ENCODE results near the gene KNSTRN.
A peak's percentile ranks its signal among the peaks of the same experiment; 100 is the strongest.

Gene KNSTRN

DNA sequence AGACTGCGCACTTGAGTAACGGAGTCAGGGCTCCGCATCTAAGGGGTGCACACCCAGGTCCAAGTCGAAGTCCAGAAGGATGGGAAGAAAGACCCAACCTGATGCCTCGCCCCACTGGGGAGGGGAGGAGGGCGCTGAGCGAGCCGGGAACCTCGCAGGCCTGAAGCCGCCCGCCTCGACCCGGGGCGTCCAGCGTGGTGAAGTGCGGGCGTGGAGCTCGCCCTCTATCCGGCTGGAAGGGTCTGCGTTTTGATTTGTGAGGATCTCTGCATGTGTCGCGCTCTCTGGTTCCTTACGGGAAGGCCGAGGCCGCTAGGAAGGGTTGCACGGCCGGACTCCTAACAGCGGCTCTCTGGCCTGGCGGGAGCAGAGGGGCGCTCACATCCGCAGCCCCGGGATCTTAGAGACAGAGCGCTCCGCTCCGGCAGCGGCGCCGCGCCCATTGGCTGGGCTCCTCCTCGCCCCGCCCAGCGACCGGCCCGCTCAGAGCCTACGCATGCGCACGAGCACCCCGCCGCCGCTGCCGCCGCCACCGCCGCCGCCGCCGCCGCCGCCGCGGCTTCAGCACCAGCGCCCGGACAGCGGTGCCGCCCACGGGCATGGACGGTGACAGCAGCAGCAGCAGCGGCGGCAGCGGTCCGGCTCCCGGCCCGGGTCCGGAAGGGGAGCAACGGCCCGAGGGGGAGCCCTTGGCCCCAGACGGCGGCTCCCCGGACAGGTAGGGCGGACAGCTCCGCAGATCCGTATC, 24.6 kb upstream of the KNSTRN start, which contains the start of gene DISP2 (continued):
- TF ChIP-seq, protein P1, sequence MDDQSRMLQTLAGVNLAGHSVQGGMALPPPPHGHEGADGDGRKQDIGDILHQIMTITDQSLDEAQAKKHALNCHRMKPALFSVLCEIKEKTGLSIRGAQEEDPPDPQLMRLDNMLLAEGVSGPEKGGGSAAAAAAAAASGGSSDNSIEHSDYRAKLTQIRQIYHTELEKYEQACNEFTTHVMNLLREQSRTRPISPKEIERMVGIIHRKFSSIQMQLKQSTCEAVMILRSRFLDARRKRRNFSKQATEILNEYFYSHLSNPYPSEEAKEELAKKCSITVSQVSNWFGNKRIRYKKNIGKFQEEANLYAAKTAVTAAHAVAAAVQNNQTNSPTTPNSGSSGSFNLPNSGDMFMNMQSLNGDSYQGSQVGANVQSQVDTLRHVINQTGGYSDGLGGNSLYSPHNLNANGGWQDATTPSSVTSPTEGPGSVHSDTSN (CRISPR knock-in tag; IDR thresholded peaks at IDR 0.05) = no peak
- TF ChIP-seq ZNF76 (tag by site-specific recombination; IDR thresholded peaks at IDR 0.05; ENCODE audit: borderline replicate concordance, low read depth) (no peak), ZNF157 (tag by site-specific recombination; IDR thresholded peaks at IDR 0.05) (no peak), ZNF146 (tag by site-specific recombination; IDR thresholded peaks at IDR 0.05) (no peak), ZNF324 (tag by site-specific recombination; IDR thresholded peaks at IDR 0.05) (no peak), ZBTB8A (tag by site-specific recombination; IDR thresholded peaks at IDR 0.05) (peak; percentile 37), ZNF335 (tag by site-specific recombination; conservative IDR thresholded peaks at IDR 0.05) (peak; percentile 46), ZFHX2 (tag by site-specific recombination; conservative IDR thresholded peaks at IDR 0.05) (no peak), ZNF48 (tag by site-specific recombination; IDR thresholded peaks at IDR 0.05) (no peak), GLIS2 (tag by site-specific recombination; IDR thresholded peaks at IDR 0.05) (no peak)
- TF ChIP-seq, protein P2, sequence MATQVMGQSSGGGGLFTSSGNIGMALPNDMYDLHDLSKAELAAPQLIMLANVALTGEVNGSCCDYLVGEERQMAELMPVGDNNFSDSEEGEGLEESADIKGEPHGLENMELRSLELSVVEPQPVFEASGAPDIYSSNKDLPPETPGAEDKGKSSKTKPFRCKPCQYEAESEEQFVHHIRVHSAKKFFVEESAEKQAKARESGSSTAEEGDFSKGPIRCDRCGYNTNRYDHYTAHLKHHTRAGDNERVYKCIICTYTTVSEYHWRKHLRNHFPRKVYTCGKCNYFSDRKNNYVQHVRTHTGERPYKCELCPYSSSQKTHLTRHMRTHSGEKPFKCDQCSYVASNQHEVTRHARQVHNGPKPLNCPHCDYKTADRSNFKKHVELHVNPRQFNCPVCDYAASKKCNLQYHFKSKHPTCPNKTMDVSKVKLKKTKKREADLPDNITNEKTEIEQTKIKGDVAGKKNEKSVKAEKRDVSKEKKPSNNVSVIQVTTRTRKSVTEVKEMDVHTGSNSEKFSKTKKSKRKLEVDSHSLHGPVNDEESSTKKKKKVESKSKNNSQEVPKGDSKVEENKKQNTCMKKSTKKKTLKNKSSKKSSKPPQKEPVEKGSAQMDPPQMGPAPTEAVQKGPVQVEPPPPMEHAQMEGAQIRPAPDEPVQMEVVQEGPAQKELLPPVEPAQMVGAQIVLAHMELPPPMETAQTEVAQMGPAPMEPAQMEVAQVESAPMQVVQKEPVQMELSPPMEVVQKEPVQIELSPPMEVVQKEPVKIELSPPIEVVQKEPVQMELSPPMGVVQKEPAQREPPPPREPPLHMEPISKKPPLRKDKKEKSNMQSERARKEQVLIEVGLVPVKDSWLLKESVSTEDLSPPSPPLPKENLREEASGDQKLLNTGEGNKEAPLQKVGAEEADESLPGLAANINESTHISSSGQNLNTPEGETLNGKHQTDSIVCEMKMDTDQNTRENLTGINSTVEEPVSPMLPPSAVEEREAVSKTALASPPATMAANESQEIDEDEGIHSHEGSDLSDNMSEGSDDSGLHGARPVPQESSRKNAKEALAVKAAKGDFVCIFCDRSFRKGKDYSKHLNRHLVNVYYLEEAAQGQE (tag by site-specific recombination; IDR thresholded peaks at IDR 0.05) = peak; percentile 67
- TF ChIP-seq, protein P3, sequence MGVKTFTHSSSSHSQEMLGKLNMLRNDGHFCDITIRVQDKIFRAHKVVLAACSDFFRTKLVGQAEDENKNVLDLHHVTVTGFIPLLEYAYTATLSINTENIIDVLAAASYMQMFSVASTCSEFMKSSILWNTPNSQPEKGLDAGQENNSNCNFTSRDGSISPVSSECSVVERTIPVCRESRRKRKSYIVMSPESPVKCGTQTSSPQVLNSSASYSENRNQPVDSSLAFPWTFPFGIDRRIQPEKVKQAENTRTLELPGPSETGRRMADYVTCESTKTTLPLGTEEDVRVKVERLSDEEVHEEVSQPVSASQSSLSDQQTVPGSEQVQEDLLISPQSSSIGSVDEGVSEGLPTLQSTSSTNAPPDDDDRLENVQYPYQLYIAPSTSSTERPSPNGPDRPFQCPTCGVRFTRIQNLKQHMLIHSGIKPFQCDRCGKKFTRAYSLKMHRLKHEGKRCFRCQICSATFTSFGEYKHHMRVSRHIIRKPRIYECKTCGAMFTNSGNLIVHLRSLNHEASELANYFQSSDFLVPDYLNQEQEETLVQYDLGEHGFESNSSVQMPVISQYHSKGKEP (tag by site-specific recombination; IDR thresholded peaks at IDR 0.05) = no peak
- TF ChIP-seq, protein P4, sequence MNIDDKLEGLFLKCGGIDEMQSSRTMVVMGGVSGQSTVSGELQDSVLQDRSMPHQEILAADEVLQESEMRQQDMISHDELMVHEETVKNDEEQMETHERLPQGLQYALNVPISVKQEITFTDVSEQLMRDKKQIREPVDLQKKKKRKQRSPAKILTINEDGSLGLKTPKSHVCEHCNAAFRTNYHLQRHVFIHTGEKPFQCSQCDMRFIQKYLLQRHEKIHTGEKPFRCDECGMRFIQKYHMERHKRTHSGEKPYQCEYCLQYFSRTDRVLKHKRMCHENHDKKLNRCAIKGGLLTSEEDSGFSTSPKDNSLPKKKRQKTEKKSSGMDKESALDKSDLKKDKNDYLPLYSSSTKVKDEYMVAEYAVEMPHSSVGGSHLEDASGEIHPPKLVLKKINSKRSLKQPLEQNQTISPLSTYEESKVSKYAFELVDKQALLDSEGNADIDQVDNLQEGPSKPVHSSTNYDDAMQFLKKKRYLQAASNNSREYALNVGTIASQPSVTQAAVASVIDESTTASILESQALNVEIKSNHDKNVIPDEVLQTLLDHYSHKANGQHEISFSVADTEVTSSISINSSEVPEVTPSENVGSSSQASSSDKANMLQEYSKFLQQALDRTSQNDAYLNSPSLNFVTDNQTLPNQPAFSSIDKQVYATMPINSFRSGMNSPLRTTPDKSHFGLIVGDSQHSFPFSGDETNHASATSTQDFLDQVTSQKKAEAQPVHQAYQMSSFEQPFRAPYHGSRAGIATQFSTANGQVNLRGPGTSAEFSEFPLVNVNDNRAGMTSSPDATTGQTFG (tag by site-specific recombination; IDR thresholded peaks at IDR 0.05; ENCODE audit: borderline replicate concordance) = no peak

DNA sequence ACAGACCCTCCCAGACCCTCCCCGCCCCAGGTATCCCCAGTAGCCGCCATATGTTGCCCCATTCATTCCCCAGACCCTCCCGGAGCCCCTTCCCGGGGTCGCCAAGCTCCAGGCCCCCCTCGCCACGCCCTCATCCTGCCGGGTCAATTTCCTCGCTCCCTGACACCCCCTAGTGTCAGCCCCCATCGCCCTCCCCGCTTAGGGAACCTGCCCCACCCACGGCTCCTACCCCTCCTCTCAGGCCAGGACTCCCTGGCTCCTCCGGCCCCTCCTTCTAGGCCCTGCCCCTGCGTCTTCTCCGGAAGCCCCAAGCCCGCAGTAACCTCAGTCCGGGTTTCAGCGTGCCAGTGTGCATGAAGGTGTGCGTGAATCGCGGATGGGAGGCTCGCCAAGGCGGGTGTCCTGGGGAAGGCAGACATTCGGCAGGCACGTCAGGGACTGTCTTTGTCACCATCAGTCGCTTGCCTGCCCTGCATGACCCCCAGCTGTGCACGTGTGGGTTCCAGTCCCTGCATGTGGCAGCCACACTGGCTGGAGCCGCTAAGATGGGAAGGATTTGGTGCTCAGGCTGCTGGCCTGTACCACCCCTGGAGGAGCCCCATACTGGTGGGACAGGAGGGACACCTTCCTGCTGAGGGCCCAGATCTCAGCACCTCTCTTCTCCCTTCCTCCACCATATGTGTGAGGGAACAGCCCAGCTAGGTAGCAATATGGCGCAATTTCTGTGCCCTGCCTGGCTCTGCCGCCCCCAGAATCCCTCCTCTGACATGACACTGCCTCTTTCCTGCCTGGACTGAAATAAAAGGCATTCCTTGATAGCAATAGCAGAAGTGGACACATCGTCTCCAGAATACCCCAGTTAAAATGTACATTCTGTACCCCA, 23.8 kb upstream of the KNSTRN start:
- 0 out of 2 replicates have a peak, but pooled peaks cover 4% of the 10 kb centered on the region for H3K4me1 ChIP-seq (ENCODE audit: control insufficient read depth, insufficient read depth, low read length)
- H3K36me3 ChIP-seq (ENCODE audit: control insufficient read depth in 2 of 2, insufficient read depth in 1 of 2, low read length in 2 of 2) = no peaks in the 10 kb centered on the region
- H3K9me3 ChIP-seq (ENCODE audit: control insufficient read depth, insufficient read depth, low read depth, low read length) = no peaks in the 10 kb centered on the region
- peak overlapping the region; percentile 48 for H3K4me3 ChIP-seq (ENCODE audit: low read depth, low read length)
- CTCF ChIA-PET = interaction anchor here (1.1 kb wide), 1 partner anchor 9 kb away, joined by 3 read pairs; no protein-coding TSS in a partner anchor
- H3K27ac ChIP-seq (ENCODE audit: extremely low read depth, low read depth, low read length) = no peak overlapping the region
- POLR2A ChIA-PET = no interaction called here
- 0 out of 2 replicates have a peak, but pooled peaks have one; percentile 33 for TF ChIP-seq ZXDB (tag by site-specific recombination; IDR thresholded peaks at IDR 0.05)
- peak; percentile 84 for TF ChIP-seq ZIC2 (tag by site-specific recombination; IDR thresholded peaks at IDR 0.05)
- TF ChIP-seq GLIS2 (tag by site-specific recombination; IDR thresholded peaks at IDR 0.05) = peak; percentile 80; the same call in 1 of the 2 replicates
- peak; percentile 95 for TF ChIP-seq GLIS1 (tag by site-specific recombination; IDR thresholded peaks at IDR 0.05)
- TF ChIP-seq, protein P5, sequence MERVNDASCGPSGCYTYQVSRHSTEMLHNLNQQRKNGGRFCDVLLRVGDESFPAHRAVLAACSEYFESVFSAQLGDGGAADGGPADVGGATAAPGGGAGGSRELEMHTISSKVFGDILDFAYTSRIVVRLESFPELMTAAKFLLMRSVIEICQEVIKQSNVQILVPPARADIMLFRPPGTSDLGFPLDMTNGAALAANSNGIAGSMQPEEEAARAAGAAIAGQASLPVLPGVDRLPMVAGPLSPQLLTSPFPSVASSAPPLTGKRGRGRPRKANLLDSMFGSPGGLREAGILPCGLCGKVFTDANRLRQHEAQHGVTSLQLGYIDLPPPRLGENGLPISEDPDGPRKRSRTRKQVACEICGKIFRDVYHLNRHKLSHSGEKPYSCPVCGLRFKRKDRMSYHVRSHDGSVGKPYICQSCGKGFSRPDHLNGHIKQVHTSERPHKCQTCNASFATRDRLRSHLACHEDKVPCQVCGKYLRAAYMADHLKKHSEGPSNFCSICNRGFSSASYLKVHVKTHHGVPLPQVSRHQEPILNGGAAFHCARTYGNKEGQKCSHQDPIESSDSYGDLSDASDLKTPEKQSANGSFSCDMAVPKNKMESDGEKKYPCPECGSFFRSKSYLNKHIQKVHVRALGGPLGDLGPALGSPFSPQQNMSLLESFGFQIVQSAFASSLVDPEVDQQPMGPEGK (tag by site-specific recombination; IDR thresholded peaks at IDR 0.05) = peak; percentile 36; the same call in 1 of the 2 replicates
- TF ChIP-seq, protein P6, sequence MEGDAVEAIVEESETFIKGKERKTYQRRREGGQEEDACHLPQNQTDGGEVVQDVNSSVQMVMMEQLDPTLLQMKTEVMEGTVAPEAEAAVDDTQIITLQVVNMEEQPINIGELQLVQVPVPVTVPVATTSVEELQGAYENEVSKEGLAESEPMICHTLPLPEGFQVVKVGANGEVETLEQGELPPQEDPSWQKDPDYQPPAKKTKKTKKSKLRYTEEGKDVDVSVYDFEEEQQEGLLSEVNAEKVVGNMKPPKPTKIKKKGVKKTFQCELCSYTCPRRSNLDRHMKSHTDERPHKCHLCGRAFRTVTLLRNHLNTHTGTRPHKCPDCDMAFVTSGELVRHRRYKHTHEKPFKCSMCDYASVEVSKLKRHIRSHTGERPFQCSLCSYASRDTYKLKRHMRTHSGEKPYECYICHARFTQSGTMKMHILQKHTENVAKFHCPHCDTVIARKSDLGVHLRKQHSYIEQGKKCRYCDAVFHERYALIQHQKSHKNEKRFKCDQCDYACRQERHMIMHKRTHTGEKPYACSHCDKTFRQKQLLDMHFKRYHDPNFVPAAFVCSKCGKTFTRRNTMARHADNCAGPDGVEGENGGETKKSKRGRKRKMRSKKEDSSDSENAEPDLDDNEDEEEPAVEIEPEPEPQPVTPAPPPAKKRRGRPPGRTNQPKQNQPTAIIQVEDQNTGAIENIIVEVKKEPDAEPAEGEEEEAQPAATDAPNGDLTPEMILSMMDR (tag by site-specific recombination; IDR thresholded peaks at IDR 0.05) = peak; percentile 69
- no peak for TF ChIP-seq ZNF473 (tag by site-specific recombination; IDR thresholded peaks at IDR 0.05)
- TF ChIP-seq ZFHX2 (tag by site-specific recombination; conservative IDR thresholded peaks at IDR 0.05) = peak; percentile 45
- peak; percentile 94 for TF ChIP-seq ZBTB48 (tag by site-specific recombination; IDR thresholded peaks at IDR 0.05)
- TF ChIP-seq ZNF223 (tag by site-specific recombination; IDR thresholded peaks at IDR 0.05) = no peak
